K562 (cell line): ENCODE results near the gene ZDHHC18. TPM values are rescaled to one million over a fixed set of nuclear protein-coding genes. Genes with fewer than 3 reads are reported as not detected.

Experiments
- CBX8 ChIP-seq: fragments of 200-600 bp; sonication (generic); IDR thresholded peaks from 2 replicates; pipeline ENCODE4 v1.6.1; 2012; ENCODE audit warnings: borderline replicate concordance, mixed run types, low read depth, mild to moderate bottlenecking, moderate library complexity, mixed read lengths, low read length, control low read depth, inconsistent platforms; ENCODE audit not compliant: poor library complexity, severe bottlenecking; ENCODE audit errors: extremely low read depth
- CTCF ChIP-seq, 3 experiments: IDR thresholded peaks in 2 of 3; conservative IDR thresholded peaks in 1 of 3; 2 replicates each; pipeline ENCODE4 v1.5.1; 2011 to 2012; ENCODE audit warnings: low read length in 3 of 3, mild to moderate bottlenecking in 3 of 3, control low read depth in 2 of 3, improper control_type of control experiment in 1 of 3, inconsistent platforms in 1 of 3, low read depth in 1 of 3, mixed read lengths in 1 of 3, moderate library complexity in 1 of 3; ENCODE audit not compliant: insufficient read depth in 2 of 3
- ETV6 ChIP-seq, 3 experiments: fragments of 150-350 bp in 1 of 3; sonication (generic) in 1 of 3; formaldehyde crosslinking in 1 of 3; IDR thresholded peaks; 2 replicates each; pipeline versions ENCODE4 v1.6.1 to v1.8.0; 2014 to 2022; ENCODE audit warnings: borderline replicate concordance in 2 of 3, low read depth in 2 of 3, antibody characterized with exemption in 1 of 3, low read length in 1 of 3, mild to moderate bottlenecking in 1 of 3, missing genetic modification reagents in 1 of 3
- HDAC6 ChIP-seq: IDR thresholded peaks from 2 replicates; pipeline ENCODE4 v1.6.1; 2012; ENCODE audit warnings: low read depth, mild to moderate bottlenecking, control low read depth, inconsistent platforms, low read length, moderate library complexity
- MCM3 ChIP-seq: fragments of 450-650 bp; IDR thresholded peaks from 2 replicates; pipeline ENCODE4 v1.6.1; 2016
- NCOR1 ChIP-seq: fragments of 450-650 bp; IDR thresholded peaks from 2 replicates; pipeline ENCODE4 v1.6.1; 2016; ENCODE audit warnings: mild to moderate bottlenecking, moderate library complexity
- REST ChIP-seq, 2 experiments: fragments of 450-650 bp; formaldehyde crosslinking in 1 of 2; IDR thresholded peaks; 2 replicates each; pipeline versions ENCODE4 v1.4.0 to v1.6.1; 2014 to 2020; ENCODE audit warnings: mild to moderate bottlenecking in 2 of 2, borderline replicate concordance in 1 of 2, low read depth in 1 of 2
- SMARCC2 ChIP-seq: fragments of 450-650 bp; IDR thresholded peaks from 2 replicates; pipeline ENCODE4 v1.6.1; 2017; ENCODE audit warnings: antibody characterized with exemption, moderate library complexity, mild to moderate bottlenecking, low read depth
- YY1 ChIP-seq, 3 experiments: IDR thresholded peaks; 2 replicates each; pipeline ENCODE4 v1.6.1; 2011; ENCODE audit warnings: low read length in 2 of 3, mild to moderate bottlenecking in 2 of 3, moderate library complexity in 2 of 3, borderline replicate concordance in 1 of 3, control low read depth in 1 of 3, low read depth in 1 of 3; ENCODE audit not compliant: insufficient read depth in 3 of 3, insufficient replicate concordance in 2 of 3, control insufficient read depth in 1 of 3, insufficient read length in 1 of 3; ENCODE audit errors: extremely low read depth in 1 of 3
- ZNF354B ChIP-seq: fragments of 250-450 bp; sonication (Bioruptor Pico); IDR thresholded peaks from 2 replicates; pipeline ENCODE4 v1.4.0; 2020
- ZNF717 ChIP-seq: fragments of 250-450 bp; sonication (Bioruptor Pico); IDR thresholded peaks from 2 replicates; pipeline ENCODE4 v1.5.0; 2021
- polyA plus RNA-seq, 8 experiments: library from polyadenylated mRNA; depleted of rRNA in 4 of 8; stranded (reverse) in 5 of 8; unstranded in 3 of 8; fragments of >200 nt; fragmentation: Nextera tagmentation in 2 of 8; fragmentation: Illumina TruSeq in 1 of 8; extraction: Ambion mirVana in 2 of 8; extraction: Trizol in 1 of 8; gene quantifications; 2 replicates each; pipeline versions ENCODE4 v1.2.1 to v1.2.3, GENCODE V29; 2011 to 2014; ENCODE audit warnings: inconsistent platforms in 1 of 8, missing spikeins in 1 of 8
- total RNA-seq, 7 experiments: library from RNA; depleted of rRNA in 6 of 7; stranded (reverse); fragments of >200 nt in 6 of 7; fragmentation: Illumina TruSeq in 2 of 7; extraction: Trizol in 2 of 7; gene quantifications; 2 replicates each; pipeline versions ENCODE4 v1.2.1 to v1.2.3, GENCODE V29; 2011 to 2021; ENCODE audit warnings: low replicate concordance in 1 of 7
- TF ChIP-seq, protein P1 (sequence below): sonication (generic); formaldehyde crosslinking; IDR thresholded peaks from 2 replicates; pipeline ENCODE4 v1.9.0; 2022; ENCODE audit warnings: mild to moderate bottlenecking, missing genetic modification reagents
- TF ChIP-seq, protein P2 (sequence below): sonication (generic); formaldehyde crosslinking; IDR thresholded peaks from 2 replicates; pipeline ENCODE4 v1.8.0; 2022; ENCODE audit warnings: missing genetic modification reagents, mild to moderate bottlenecking, moderate library complexity, borderline replicate concordance

ZDHHC18 gene
- total and polyA plus RNA-seq, 9 of the 15 experiments (the other 6 are each of a cell fraction or from before 2014, with no cell fraction given) = 0.42 to 35.6 (median 15.8) TPM

DNA sequence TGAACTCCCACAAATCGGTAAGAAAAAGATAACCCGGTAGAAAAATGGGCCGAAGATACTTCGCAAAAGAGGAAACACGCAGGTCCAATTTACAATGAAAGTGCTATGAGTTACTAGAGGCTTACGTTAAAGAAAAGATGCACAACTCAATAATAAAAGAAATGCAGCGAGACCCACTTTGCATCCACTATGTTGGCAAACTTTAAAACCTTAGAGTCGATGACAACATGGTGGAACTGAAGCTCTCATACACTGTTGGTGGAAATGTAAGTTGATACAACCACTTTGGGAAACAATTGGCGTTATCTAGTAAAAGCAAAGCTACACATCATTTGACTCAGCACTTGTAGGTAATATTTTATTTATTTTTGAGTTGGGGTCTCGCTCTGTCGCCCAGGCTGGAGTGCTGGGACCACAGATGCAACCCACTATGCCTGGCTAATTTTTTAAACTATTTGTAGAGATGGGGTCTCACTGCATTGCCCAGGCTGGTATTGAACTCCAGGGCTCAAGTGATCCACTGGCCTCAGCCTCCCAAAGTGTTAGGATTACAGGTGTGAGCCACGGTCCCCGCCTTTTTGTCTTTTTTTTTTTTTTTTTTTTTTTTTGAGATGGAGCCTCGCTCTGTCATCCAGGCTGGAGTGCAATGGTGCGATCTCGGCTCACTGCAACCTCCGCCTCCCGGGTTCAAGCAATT is 74.5 kb downstream of the ZDHHC18 start (continued):
- TF ChIP-seq NCOR1 (no peak), CBX8 (no peak), CTCF (IDR thresholded peaks at IDR 0.05 in 2 of 3, conservative IDR thresholded peaks at IDR 0.05 in 1 of 3; ENCODE audit: insufficient read depth in 2 of 3, low read depth in 1 of 3, low read length in 3 of 3) (no peak), ZNF354B (0 out of 2 replicates have a peak, but pooled peaks have one; percentile 13), MCM3 (no peak), REST (IDR thresholded peaks at IDR 0.05; ENCODE audit: borderline replicate concordance) (no peak), REST (CRISPR knock-in tag; IDR thresholded peaks at IDR 0.05; ENCODE audit: low read depth) (no peak), YY1 (IDR thresholded peaks at IDR 0.05; ENCODE audit: borderline replicate concordance in 1 of 3, control insufficient read depth in 1 of 3, extremely low read depth in 1 of 3, insufficient read depth in 3 of 3, insufficient read length in 1 of 3, insufficient replicate concordance in 2 of 3, low read depth in 1 of 3, low read length in 2 of 3) (peak in 1 of 3 experiments; percentile 43), SMARCC2 (0 out of 2 replicates have a peak, but pooled peaks have one; percentile 33), ETV6 (IDR thresholded peaks at IDR 0.05; ENCODE audit: borderline replicate concordance in 1 of 2, low read depth in 2 of 2, low read length in 1 of 2) (no peak), ETV6 (CRISPR knock-in tag; IDR thresholded peaks at IDR 0.05; ENCODE audit: borderline replicate concordance) (no peak), HDAC6 (no peak), ZNF717 (CRISPR knock-in tag) (0 out of 2 replicates have a peak, but pooled peaks have one; percentile 68)
- TF ChIP-seq, protein P1, sequence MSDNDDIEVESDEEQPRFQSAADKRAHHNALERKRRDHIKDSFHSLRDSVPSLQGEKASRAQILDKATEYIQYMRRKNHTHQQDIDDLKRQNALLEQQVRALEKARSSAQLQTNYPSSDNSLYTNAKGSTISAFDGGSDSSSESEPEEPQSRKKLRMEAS = no peak
- TF ChIP-seq, protein P2, sequence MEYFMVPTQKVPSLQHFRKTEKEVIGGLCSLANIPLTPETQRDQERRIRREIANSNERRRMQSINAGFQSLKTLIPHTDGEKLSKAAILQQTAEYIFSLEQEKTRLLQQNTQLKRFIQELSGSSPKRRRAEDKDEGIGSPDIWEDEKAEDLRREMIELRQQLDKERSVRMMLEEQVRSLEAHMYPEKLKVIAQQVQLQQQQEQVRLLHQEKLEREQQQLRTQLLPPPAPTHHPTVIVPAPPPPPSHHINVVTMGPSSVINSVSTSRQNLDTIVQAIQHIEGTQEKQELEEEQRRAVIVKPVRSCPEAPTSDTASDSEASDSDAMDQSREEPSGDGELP = no peak
